GM12878 (cell line): Measurements from ENCODE around the gene NKIRAS1. TPM values are rescaled to one million over a fixed set of nuclear protein-coding genes. Genes with fewer than 3 reads are reported as not detected.

Source experiments
- CBFB ChIP-seq: IDR thresholded peaks from 2 replicates; pipeline ENCODE4 v1.6.1; 2016; ENCODE audit warnings: antibody characterized with exemption, low read depth
- CEBPB ChIP-seq, 2 experiments: fragments of 150-350 bp in 1 of 2; IDR thresholded peaks; 2 replicates each; pipeline ENCODE4 v1.6.1; 2012 to 2014; ENCODE audit warnings: low read depth in 2 of 2, low read length in 2 of 2, borderline replicate concordance in 1 of 2, inconsistent platforms in 1 of 2
- CHD1 ChIP-seq: IDR thresholded peaks from 2 replicates; pipeline ENCODE4 v1.6.1; 2012; ENCODE audit warnings: low read depth, low read length, improper control_type of control experiment
- ELK1 ChIP-seq: IDR thresholded peaks from 2 replicates; pipeline ENCODE4 v1.6.1; 2012; ENCODE audit warnings: low read depth, low read length, improper control_type of control experiment
- ESRRA ChIP-seq: IDR thresholded peaks from 2 replicates; pipeline ENCODE4 v1.6.1; 2012; ENCODE audit warnings: mild to moderate bottlenecking, low read length, improper control_type of control experiment
- KAT2A ChIP-seq: conservative IDR thresholded peaks from 2 replicates; pipeline ENCODE4 v1.6.1; 2011; ENCODE audit warnings: low read depth, low read length; ENCODE audit not compliant: control insufficient read depth
- MEF2B ChIP-seq: fragments of 450-650 bp; IDR thresholded peaks from 2 replicates; pipeline ENCODE4 v1.6.1; 2018; ENCODE audit warnings: mild to moderate bottlenecking, moderate library complexity; ENCODE audit not compliant: partially characterized antibody, poor library complexity, severe bottlenecking
- STAT3 ChIP-seq: IDR thresholded peaks from 2 replicates; pipeline ENCODE4 v1.6.1; 2011; ENCODE audit warnings: low read depth, low read length, improper control_type of control experiment
- ZBTB4 ChIP-seq: fragments of 450-650 bp; formaldehyde crosslinking; IDR thresholded peaks from 2 replicates; pipeline ENCODE4 v1.4.0; 2022; ENCODE audit warnings: mild to moderate bottlenecking, moderate library complexity
- ZNF24 ChIP-seq: fragments of 450-650 bp; IDR thresholded peaks from 2 replicates; pipeline ENCODE4 v1.6.1; 2017; ENCODE audit warnings: antibody characterized with exemption, mild to moderate bottlenecking
- polyA plus RNA-seq, 11 experiments: library from polyadenylated mRNA; depleted of rRNA in 4 of 11; unstranded in 6 of 11; stranded (reverse) in 5 of 11; fragments of >200 nt; fragmentation: Nextera tagmentation in 4 of 11; fragmentation: Illumina TruSeq in 1 of 11; extraction: Ambion mirVana in 4 of 11; extraction: Trizol in 1 of 11; gene quantifications; 1 replicate in 1 of 11; 2 replicates in 10 of 11; pipeline versions ENCODE4 v1.2.1 to v1.2.3, GENCODE V29; 2011 to 2016; ENCODE audit warnings: inconsistent platforms in 2 of 11, missing spikeins in 2 of 11, low read depth in 1 of 11
- total RNA-seq, 4 experiments: library from RNA; depleted of rRNA in 3 of 4; stranded (reverse); fragments of >200 nt in 3 of 4; fragmentation: Illumina TruSeq in 1 of 4; extraction: Trizol in 1 of 4; gene quantifications; 2 replicates each; pipeline versions ENCODE4 v1.2.1 to v1.2.3, GENCODE V29; 2013 to 2021
- TF ChIP-seq, protein P1 (sequence below): IDR thresholded peaks from 2 replicates; pipeline ENCODE4 v1.6.1; 2012; ENCODE audit warnings: low read depth, low read length, improper control_type of control experiment
- TF ChIP-seq, protein P2 (sequence below): IDR thresholded peaks from 2 replicates; pipeline ENCODE4 v1.6.1; 2012; ENCODE audit warnings: improper control_type of control experiment, low read depth, low read length; ENCODE audit not compliant: insufficient replicate concordance
- TF ChIP-seq, protein P3 (sequence below): fragments of 450-650 bp; conservative IDR thresholded peaks from 2 replicates; pipeline ENCODE4 v1.6.1; 2017; ENCODE audit warnings: mild to moderate bottlenecking, moderate library complexity

Gene NKIRAS1
- total and polyA plus RNA-seq, 10 of the 15 experiments (the other 5 are each of a cell fraction or from before 2014, with no cell fraction given): 7.1 to 17.9 (median 10.9) TPM

GRCh38 chr3:23913873-23914743 is 2.7 kb downstream of the NKIRAS1 start (continued):
- TF ChIP-seq CBFB: no peak
- TF ChIP-seq, protein P1, sequence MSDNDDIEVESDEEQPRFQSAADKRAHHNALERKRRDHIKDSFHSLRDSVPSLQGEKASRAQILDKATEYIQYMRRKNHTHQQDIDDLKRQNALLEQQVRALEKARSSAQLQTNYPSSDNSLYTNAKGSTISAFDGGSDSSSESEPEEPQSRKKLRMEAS: no peak
- no peak for TF ChIP-seq ELK1
- TF ChIP-seq MEF2B: no peak
- no peak for TF ChIP-seq ZBTB4 (CRISPR knock-in tag)
- TF ChIP-seq CHD1: no peak
- no peak for TF ChIP-seq KAT2A
- TF ChIP-seq, protein P2, sequence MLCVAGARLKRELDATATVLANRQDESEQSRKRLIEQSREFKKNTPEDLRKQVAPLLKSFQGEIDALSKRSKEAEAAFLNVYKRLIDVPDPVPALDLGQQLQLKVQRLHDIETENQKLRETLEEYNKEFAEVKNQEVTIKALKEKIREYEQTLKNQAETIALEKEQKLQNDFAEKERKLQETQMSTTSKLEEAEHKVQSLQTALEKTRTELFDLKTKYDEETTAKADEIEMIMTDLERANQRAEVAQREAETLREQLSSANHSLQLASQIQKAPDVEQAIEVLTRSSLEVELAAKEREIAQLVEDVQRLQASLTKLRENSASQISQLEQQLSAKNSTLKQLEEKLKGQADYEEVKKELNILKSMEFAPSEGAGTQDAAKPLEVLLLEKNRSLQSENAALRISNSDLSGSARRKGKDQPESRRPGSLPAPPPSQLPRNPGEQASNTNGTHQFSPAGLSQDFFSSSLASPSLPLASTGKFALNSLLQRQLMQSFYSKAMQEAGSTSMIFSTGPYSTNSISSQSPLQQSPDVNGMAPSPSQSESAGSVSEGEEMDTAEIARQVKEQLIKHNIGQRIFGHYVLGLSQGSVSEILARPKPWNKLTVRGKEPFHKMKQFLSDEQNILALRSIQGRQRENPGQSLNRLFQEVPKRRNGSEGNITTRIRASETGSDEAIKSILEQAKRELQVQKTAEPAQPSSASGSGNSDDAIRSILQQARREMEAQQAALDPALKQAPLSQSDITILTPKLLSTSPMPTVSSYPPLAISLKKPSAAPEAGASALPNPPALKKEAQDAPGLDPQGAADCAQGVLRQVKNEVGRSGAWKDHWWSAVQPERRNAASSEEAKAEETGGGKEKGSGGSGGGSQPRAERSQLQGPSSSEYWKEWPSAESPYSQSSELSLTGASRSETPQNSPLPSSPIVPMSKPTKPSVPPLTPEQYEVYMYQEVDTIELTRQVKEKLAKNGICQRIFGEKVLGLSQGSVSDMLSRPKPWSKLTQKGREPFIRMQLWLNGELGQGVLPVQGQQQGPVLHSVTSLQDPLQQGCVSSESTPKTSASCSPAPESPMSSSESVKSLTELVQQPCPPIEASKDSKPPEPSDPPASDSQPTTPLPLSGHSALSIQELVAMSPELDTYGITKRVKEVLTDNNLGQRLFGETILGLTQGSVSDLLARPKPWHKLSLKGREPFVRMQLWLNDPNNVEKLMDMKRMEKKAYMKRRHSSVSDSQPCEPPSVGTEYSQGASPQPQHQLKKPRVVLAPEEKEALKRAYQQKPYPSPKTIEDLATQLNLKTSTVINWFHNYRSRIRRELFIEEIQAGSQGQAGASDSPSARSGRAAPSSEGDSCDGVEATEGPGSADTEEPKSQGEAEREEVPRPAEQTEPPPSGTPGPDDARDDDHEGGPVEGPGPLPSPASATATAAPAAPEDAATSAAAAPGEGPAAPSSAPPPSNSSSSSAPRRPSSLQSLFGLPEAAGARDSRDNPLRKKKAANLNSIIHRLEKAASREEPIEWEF: no peak
- no peak for TF ChIP-seq CEBPB (IDR thresholded peaks at IDR 0.05; ENCODE audit: borderline replicate concordance in 1 of 2, low read depth in 2 of 2, low read length in 2 of 2)
- no peak for TF ChIP-seq ZNF24
- TF ChIP-seq STAT3: no peak
- TF ChIP-seq ESRRA: no peak
- TF ChIP-seq, protein P3, sequence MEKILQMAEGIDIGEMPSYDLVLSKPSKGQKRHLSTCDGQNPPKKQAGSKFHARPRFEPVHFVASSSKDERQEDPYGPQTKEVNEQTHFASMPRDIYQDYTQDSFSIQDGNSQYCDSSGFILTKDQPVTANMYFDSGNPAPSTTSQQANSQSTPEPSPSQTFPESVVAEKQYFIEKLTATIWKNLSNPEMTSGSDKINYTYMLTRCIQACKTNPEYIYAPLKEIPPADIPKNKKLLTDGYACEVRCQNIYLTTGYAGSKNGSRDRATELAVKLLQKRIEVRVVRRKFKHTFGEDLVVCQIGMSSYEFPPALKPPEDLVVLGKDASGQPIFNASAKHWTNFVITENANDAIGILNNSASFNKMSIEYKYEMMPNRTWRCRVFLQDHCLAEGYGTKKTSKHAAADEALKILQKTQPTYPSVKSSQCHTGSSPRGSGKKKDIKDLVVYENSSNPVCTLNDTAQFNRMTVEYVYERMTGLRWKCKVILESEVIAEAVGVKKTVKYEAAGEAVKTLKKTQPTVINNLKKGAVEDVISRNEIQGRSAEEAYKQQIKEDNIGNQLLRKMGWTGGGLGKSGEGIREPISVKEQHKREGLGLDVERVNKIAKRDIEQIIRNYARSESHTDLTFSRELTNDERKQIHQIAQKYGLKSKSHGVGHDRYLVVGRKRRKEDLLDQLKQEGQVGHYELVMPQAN: no peak
